AG10803 (cell line): Measurements from ENCODE around the gene JAML.
A peak's percentile ranks its signal among the peaks of the same experiment; 100 is the strongest.

Experiments
- DNase-seq: peaks from one replicate; pipeline ENCODE4 v3.0.0; 2010; ENCODE audit warnings: low read depth
- H3K4me3 ChIP-seq: 2 replicates; pipeline ENCODE4 v1.5.1; 2011; ENCODE audit warnings: mild to moderate bottlenecking, low read length, control low read depth
- TF ChIP-seq, protein P1 (sequence below): conservative IDR thresholded peaks from 2 replicates; pipeline ENCODE4 v1.5.1; 2011; ENCODE audit warnings: mild to moderate bottlenecking, low read length, control low read depth, inconsistent platforms

JAML gene

DNA sequence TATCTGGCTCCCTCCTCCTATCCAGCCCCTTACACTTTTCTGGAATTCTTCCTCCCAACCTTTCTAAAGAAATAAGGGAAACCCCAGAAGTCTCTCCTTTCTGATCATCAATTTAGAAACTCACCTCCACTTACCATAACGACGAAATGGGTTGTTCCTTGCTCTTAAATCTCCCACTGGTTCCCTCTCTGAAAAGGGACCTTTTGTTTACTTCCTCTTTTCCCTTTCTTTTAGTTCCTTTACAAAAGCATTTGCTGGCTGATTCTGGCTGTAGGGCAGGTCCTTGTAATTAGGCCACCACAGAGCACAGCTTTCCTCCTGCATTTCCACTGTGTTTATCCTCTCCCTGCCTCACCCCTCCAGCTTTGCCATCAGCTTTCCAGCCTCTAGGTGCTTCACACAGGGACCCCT is 12.0 kb downstream of the JAML start:
- no peak overlapping the region for H3K4me3 ChIP-seq
- TF ChIP-seq, protein P1, sequence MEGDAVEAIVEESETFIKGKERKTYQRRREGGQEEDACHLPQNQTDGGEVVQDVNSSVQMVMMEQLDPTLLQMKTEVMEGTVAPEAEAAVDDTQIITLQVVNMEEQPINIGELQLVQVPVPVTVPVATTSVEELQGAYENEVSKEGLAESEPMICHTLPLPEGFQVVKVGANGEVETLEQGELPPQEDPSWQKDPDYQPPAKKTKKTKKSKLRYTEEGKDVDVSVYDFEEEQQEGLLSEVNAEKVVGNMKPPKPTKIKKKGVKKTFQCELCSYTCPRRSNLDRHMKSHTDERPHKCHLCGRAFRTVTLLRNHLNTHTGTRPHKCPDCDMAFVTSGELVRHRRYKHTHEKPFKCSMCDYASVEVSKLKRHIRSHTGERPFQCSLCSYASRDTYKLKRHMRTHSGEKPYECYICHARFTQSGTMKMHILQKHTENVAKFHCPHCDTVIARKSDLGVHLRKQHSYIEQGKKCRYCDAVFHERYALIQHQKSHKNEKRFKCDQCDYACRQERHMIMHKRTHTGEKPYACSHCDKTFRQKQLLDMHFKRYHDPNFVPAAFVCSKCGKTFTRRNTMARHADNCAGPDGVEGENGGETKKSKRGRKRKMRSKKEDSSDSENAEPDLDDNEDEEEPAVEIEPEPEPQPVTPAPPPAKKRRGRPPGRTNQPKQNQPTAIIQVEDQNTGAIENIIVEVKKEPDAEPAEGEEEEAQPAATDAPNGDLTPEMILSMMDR = no peak
- no peak for DNase-seq

DNA sequence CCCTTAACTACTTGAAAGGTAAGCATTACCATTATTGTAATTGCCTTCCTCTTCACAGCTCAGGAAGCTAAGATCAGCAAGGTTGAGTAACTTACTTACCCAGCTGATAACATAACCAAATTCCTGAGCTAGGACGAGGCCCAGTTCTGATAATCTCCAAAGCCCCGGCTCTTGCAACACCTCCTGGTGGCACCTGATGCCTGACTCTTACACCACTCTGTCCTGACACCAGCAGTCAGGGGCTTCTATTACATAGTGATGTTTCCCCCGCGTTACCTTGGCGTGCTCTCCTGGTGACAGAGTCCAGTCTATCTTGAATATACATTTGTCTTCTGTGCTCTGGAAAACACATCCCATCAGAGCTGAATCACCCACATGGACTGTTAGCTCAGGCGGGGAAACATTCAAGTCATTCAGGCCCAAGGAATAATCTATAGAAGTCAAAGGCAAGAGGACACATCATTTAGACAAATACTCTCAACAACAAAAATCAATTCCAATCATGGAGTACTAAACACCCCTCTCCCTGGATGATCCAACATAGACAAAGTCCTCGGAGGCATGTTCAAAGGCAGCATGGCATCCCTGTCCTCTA is 12.6 kb downstream of the JAML start:
- no peak overlapping the region for H3K4me3 ChIP-seq
- DNase-seq = no peak
- TF ChIP-seq, protein P1 = no peak

DNA sequence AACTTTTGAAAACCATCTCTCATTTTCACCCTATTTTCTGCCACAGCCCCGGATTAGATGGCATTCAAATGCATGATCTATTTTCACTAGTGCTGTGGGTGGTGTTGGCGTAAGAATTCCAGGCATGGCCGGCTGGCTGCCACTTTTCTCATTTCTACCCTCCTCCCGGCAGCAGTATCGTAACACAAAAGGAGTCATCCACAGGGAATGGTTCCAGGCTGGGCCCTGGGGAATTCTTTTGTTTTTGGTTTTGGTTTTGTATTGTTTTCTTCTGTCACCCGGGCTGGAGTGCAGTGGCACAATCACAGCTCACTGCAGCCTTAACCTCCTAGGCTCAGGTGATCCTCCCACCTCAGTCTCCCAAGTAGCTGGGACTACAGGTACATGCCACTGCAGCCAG is 13.8 kb downstream of the JAML start:
- TF ChIP-seq, protein P1 = no peak
- DNase-seq = peak; percentile 70
- no peak overlapping the region for H3K4me3 ChIP-seq

DNA sequence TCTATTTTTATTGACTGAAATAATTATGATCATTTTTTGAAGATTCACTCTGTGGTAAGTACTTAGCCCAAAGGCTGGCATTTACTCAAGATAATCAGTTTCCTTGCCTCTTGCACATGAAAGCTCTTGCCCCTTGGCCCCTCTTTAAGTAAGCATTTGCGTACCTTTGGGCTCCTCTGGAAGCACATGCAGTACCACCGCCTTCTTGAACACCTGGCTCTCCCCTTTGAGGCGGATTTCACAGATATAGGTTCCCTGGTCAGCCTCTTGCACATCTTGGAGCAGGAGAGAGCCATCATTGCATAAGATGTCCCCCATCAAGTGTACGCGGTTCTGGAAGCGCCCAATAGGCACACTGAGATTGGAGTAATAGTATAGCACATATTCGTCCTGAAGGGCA is 14.5 kb downstream of the JAML start:
- DNase-seq = no peak
- TF ChIP-seq, protein P1 = no peak
- no peak overlapping the region for H3K4me3 ChIP-seq

DNA sequence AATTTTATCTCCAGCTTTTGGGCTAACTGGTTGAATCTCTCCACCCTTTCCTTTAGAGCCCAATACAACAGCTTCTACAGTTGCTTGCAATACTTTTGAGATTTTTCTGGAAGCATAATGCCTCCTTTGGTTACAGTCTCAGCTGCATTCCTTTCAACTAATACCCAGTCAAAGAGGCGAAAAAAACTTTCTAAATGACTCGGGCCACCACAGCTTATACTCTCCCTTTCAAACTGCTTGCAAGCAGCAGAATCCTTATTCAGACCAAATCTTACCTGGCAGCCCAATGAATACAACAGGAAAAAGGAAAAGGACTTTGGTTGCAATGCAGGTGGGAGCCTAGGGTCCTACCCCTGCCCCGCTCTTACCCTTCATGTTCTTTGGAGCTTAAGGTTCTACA is 15.8 kb downstream of the JAML start:
- TF ChIP-seq, protein P1 = no peak
- H3K4me3 ChIP-seq = no peak overlapping the region
- no peak for DNase-seq

DNA sequence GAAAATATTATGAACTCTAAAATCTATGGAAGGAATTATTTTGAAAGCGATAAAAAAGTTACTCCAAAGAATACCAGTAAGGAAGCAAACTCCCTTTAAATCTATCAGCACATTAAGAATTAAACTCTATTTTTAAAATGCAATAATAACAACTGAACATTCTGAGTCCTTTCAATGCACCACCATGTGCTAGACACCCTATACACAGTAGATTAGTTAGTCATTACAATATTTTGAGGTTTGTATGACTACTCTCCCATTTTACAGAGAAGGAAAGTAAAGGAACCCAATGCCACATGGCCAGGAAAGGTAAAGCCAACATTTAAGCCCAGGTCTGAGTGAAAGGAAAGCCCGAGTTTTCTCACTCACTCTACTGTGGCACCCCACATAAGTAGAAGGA is 17.7 kb downstream of the JAML start:
- DNase-seq = no peak
- TF ChIP-seq, protein P1 = no peak
- no peak overlapping the region for H3K4me3 ChIP-seq

DNA sequence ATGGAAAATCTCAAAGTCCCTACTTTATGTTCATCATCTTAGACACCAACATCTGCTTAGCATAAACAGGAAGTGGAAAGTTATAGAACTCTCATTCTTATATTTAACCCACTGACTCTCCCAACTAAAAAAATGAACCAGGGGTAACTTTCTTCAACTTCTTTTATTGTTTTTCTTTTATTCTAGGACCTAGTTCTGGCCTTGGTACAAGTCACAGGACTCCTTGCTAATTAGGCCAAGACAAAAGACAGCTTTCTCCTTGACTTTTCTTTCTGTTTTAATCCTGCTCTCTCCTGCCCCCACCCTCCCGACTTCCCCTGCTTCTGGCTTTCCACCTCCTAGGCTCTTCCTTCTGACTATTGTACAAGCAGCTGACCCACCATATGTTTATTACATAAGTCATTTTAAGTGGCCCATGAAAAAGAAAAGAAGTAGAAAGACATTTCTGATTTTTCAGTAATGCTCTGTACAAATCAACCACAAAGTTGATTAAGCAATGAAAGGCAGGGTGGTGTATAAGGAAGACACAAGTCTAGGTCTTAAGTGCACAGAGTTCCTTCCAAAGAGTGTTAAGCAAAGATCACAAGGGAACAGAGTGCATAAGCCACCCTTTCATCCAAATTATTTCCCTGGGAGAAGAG is 18.3 kb downstream of the JAML start:
- no peak for DNase-seq
- TF ChIP-seq, protein P1 = no peak
- no peak overlapping the region for H3K4me3 ChIP-seq
